Activated CD4-positive, alpha-beta T cell treated with anti-CD3 and anti-CD28 coated beads, Interleukin-2, Interleukin-6, amounts not matched to agents 100 ng/mL and 50 ng/mL, durations not matched to agents 16 hours and 8 hours (primary cell): Measurements from ENCODE around the gene SLC39A13.
A peak's percentile ranks its signal among the peaks of the same experiment; 100 is the strongest.

Source experiments
- DNase-seq: peaks from one replicate; pipeline ENCODE4 v3.0.0-alpha.2; 2020

The SLC39A13 gene

DNA sequence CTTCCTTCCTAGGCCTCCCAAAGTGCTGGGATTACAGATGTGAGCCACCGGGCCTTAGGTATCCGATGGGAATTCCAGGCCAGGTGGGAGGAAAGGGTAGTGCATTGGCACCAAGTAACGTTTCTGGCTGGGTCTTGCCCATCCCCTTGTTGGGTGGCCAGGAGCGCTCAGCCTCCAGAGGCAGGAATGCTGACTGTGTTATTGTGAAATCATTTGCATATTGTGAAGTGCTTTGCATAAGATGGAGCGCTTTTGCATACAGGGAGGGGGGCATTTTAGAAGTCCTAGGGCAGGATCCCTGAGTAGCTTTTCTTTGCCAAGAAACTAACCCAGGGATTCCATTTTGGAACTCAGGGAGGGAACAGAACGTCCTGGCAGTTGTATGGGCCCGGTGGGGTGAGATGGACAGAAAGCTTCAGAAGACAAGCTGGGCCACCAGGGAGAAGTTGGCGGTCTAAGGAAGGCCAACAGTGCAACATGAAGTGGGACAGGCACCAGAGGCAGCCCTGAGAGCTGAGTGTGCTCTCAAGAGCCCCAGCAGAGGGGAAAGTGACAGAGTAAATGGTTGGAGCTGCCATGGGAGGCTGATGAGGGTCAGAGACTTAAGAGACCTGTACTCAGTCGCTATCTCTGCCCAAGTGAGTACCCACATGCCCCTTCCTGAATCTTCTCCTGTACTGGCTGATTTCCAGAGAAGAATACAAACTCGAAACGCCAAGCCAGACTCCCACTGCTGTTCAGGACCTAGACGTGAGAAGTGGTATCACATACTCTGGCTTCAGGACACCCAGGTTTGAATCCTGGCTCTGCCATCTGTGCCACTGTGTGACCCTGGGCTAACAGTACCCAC lies 1.3 kb upstream of the SLC39A13 start:
- no peak for DNase-seq

DNA sequence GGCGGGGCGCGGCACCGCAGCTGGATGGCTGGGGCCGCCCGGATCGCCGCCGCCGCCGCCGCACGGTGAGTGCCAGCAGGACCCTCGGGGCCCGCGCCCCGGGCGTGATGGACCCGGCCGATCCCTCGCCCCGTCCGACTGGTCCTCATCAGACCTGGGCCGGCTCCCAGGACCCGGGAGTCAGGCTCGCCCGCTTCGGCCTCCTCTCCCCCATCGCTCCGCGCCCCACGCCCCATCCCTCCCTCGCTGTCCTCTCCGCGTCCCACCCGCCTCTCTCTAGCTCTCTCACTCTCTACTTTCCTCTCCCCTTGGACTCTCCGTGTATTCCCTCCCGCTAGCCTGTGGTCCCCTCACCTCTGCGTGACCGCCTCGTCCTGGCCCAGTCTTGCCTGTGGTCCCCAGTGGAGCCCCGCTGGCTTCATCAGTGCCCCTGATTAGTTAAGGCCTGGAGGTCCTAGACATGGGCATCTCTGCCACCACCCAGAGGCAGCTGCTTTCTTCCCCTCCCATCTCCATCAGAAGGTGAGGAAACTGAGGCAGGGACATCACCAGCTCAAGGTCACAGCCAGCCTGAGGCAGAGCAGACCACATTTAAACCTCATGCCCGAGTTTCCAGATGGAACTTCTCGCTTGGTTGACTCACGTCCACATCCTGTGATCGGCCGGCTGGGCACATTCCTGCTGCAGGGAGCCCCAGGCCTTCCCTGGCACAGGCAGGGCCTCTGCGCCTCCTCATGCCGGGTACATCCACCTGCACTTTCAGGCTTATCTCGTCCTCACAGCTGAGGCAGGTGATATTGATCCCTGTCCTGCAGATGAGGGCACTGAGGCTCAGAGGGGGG lies 429 bp downstream of the SLC39A13 start:
- no peak for DNase-seq

DNA sequence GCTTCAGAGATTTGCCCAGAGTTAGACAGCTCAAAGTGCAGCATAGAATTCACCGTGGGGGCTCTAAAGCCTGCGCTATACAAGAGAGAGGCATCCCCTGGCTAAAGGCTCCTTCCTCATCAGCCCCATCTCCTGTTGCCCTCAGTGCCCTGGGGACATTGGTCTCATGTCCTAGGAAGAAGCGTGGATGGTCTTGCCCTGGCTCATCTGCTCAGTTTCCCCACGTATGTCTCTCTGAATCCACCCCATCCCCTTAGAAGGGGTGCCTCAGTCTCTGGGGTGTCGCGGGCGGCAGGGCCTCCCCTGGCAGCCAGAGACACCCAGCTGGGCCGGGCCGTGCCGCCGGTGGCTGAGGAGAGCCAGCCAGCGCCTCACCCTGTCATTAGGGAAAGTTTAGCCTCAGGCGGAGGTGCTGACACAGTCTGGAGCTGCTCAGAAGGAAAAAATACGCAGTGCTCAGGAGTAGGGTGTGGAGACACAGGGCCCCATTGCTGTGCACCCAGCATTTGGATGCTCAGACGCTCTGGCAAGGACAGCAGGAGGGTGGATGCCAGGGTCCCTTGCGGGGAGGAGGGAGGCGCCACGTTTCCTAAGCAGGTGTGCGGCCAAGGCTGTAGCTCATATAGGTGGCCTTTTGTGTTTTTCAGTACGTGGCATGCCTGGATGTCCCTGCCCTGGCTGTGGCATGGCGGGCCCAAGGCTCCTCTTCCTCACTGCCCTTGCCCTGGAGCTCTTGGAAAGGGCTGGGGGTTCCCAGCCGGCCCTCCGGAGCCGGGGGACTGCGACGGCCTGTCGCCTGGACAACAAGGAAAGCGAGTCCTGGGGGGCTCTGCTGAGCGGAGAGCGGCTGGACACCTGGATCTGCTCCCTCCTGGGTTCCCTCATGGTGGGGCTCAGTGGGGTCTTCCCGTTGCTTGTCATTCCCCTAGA lies 1.3 kb downstream of the SLC39A13 start:
- DNase-seq = no peak

DNA sequence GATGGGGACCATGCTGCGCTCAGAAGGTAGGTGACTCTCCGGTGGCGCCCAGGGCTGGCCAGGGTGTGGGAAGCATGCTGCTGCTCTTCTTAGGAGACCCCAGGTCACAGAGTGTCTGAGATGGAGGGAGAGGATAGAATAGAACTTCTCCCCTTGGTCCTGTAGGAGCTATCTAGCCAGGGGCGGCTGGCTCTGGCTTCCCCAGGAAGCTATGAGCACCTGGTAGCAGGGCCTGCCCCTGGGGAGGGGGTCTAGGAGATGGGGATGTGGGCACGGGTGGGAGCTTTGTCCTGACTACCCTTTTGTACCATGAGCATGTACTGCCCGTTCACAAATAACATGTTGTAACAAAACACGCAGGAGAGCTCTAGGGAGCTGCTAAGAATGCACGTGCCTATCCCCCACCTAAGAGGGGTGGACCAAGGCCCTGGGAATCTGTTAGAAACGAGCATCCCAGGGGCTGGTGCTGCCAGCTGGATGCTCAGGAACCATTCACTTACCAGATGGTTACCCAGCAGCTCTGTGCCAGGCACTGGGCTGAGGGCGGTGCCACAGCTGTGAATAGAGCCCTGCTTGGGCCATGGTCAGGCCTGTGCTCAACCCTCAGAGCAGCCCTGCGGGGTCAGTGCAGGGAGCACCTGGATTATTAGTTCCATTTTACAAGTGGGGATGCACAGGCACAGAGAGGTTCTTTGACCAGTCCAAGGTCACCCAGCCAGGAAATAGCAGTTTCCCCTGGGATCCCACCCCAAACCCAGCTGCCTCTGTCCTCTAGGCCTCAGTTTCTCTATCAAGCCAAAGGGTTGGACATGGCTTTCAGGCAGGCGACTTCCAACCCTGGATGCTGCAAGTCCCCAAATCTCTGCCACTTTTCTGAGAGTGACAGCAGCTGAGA lies 2.2 kb downstream of the SLC39A13 start:
- no peak for DNase-seq

DNA sequence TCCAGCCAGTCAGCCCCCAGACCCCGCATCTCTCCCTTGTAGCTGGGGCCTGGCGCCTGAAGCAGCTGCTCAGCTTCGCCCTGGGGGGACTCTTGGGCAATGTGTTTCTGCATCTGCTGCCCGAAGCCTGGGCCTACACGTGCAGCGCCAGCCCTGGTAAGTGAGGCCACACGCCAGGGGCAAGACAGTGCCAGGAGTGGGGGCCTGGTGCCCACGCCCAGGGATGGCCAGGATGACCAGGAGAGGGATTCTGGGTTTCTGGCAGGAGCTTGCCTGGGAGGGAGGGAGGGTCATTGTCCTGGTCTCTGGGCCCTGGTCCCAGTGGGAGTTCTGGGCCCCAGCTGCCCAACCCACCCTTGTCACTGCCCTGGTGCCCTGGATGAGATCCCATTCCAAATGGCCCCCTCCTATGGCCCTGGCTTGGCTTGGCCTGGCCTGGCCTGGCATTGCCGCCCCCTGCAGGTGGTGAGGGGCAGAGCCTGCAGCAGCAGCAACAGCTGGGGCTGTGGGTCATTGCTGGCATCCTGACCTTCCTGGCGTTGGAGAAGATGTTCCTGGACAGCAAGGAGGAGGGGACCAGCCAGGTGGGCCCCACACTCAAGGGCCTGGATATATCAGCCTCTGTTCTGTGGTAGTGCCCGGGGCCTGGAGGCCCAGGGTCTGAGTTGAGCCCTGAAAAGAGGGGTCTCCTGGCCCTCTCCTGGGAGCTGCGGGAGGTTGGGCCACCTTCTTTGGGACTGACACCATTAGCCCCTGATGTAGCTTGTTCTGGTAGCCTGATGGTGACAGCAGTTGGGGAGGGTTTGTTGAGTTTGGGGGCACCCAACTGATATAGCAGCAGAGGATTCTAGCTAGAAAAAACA lies 3.7 kb downstream of the SLC39A13 start:
- DNase-seq = peak; percentile 72

DNA sequence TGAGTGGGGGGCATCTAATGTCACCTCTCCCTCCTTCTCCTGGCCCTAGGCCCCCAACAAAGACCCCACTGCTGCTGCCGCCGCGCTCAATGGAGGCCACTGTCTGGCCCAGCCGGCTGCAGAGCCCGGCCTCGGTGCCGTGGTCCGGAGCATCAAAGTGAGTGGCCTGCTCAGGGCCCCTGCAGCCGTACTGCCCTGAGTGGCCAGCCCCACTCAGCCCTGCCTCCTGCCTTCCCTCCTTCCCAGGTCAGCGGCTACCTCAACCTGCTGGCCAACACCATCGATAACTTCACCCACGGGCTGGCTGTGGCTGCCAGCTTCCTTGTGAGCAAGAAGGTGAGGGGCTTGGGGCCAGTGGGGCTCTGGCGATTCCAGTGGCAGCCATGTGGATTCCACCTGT lies 5.0 kb downstream of the SLC39A13 start:
- DNase-seq = no peak

DNA sequence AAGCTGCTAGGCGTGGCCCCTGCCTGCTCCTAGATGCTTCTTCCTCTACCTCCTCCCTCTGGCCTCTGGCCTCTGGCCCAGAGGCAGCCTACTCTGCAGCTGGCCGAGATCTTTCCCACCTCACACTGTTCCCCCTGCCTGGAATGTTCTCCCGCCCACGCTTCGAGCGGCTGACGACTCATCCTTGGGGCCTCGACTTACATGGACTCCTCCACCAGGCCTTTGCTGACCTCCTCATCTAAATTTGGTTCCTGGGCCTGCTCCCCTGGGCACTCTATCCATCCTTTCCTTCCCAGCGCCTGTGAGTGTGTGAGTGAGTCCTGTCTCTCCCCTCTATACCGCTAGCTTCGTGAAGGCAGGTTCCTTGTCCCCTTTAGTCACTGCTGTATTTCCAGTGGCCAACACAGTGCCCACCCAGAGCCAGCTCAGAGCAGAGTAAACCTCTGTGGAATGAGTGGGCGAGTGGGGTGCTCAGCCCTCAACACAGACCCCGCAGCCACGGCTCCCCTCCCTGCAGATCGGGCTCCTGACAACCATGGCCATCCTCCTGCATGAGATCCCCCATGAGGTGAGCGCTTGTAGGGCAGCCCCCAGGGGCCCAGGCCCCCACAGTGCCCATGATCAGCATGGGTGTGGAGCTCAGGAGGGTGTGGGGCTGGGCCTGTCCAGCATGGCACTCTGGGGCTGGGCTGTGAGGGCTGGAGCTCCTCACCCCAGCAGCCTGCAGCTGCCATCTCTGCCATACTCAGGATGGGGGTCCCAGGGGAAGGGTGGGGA lies 5.7 kb downstream of the SLC39A13 start:
- no peak for DNase-seq

DNA sequence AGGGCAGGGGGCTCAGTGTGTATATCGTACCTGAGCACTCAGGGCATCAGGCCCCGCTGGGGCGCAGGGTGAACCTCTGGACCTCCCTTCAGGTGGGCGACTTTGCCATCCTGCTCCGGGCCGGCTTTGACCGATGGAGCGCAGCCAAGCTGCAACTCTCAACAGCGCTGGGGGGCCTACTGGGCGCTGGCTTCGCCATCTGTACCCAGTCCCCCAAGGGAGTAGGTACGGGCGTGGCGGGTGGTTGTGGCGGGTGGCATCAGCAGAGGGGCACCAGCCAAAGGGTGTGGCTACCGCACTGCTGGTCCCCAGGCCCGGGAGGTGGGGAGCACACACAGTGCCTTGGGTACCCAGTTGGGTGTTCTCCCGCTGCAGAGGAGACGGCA lies 6.3 kb downstream of the SLC39A13 start:
- no peak for DNase-seq

DNA sequence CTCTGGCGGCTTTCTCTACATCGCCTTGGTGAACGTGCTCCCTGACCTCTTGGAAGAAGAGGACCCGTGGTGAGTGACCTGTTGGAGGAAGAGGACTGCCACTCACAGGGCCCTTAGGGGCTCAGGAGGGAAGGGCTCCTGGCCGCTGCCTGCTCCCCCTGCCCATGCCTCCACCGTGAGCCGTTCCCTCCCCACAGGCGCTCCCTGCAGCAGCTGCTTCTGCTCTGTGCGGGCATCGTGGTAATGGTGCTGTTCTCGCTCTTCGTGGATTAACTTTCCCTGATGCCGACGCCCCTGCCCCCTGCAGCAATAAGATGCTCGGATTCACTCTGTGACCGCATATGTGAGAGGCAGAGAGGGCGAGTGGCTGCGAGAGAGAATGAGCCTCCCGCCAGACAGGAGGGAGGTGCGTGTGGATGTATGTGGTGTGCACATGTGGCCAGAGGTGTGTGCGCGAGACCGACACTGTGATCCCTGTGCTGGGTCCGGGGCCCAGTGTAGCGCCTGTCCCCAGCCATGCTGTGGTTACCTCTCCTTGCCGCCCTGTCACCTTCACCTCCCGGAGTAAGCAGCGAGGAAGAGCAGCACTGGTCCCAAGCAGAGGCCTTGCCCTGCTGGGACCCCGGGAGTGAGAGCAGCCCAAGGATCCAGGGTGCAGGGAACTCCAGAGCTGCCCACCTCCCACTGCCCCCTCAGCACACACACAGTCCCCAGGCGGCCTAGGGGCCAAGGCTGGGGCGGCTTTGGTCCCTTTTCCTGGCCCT lies 6.9 kb downstream of the SLC39A13 start:
- DNase-seq = no peak

DNA sequence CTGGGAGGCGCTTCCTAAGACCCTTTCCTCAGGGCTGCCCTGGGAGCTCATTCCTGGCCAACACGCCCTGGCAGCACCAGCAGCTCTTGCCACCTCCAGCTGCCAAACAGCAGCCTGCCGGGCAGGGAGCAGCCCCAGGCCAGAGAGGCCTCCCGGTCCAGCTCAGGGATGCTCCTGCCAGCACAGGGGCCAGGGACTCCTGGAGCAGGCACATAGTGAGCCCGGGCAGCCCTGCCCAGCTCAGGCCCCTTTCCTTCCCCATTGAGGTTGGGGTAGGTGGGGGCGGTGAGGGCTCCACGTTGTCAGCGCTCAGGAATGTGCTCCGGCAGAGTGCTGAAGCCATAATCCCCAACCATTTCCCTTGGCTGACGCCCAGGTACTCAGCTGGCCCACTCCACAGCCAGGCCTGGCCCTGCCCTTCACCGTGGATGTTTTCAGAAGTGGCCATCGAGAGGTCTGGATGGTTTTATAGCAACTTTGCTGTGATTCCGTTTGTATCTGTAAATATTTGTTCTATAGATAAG lies 7.6 kb downstream of the SLC39A13 start:
- no peak for DNase-seq

DNA sequence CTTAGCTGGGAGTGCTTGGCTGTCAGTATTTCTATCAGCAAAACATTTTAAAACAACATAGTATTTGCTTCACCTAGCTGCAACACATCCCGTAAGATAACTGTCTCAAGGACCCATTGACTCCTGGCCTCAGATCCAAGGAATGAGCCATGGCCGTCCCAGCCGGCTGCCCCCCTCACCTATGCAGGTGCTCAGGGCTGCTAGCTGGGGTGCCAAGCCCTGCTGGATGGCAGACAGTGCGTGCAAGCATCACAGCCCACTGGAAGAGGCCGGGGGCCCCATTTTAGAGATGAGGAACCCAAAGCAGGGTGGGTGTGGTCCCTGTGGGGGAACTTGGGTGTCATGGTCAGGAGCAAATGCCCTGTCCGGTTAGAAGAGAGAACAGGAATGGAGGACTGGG lies 9.3 kb downstream of the SLC39A13 start:
- no peak for DNase-seq

DNA sequence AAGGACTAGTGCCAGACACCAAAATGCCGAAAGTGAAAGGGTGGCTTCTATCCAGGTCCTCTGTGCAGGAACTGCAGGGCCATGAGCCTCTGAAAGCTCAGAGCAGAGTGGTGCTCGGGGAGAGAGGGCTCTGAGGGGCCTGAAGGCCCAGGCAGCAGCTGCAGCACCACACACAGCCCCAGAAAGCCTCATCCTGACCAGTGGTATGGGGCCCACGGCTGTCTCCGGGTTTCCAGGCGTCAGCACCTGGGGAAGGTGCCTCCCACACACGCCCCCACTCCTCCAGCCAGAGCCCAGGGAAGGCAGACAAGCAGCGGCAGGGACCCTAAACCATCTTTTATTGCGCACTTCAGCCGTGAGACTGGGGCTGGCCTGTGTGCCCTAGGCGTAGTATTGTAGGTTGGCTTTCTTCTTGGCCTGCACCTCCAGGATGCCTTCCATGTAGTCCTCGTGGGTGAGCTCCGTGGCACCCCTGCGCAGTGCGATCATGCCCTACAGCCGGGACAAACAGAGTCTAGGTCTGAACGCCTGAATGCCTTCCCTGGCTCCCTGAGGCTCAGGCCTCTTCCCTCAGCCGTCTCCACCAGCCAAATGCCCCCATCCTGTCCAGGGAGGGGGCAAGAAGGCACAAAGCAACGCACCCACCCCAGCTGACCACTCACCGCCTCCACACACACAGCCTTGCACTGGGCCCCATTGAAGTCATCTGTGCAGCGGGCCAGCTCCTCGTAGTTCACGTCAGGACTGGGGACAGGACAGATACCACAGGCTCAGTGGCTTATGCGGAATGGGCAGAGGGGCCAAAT lies 10.3 kb downstream of the SLC39A13 start:
- no peak for DNase-seq

DNA sequence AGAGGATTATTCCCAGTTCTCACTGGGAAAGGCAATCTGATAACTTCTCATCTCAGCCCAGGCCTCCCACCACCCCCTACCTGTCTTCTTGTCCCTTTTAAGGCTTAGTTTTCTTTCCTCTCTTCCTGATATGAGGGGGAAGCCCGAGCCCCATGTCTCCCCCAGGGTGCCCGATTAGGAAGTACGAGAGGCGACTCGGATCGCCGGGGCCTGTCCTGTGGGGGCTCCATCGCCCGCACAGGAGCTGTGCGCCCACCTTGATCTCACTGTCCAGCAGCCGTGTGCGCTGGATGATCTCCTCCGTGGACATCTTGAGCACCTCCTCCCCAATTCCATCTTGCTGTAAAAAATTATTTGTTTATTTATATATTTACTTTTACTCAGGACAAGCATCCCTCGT lies 17.2 kb downstream of the SLC39A13 start:
- no peak for DNase-seq

DNA sequence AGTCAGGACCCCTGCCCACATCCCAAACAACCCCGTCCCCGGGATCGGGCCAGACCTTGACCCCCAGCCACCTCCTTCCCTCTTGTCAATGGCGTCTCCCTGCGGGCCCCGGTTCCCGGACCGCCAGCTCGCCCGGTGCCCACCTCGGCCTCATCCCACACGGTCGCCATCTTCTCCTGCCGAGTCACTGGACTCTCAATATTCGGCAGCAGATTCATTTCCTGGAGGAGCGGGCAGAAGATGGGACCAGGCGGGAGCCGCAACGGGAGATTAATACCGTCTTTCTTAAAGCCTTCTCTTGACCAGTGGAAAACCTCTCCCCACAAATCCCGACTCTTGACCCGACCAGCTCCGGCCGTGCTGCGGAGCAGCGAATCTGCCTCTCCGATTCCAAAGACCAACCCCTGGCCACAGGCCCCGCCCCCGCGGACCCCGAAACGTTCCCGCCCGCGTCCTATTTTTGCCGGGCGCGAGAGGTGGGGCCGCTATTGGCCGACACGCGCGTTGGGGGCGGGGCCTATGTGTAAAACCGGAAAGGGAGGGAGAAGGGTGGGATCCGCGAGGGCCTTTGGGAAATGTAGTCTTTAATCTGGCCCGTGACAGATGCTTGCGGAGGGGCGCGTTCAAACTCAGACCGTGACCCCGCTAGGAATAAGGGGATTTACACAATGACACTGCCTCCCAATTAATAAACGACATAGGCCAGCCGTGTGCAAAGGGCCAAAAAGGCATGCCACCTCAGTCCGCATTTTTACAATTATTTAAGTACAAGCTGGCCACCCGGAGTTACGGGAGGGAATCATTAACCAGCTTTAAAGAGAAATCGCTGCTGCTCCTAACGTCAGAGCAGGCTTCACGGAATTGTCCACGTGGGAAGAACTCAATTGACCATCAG lies 17.9 kb downstream of the SLC39A13 start, which contains the start of gene PSMC3:
PSMC3 (minus strand) TSS at position 378 of the 895 bp plus-strand sequence; CDS start at position 218, 160 bp downstream.
- DNase-seq = peak; percentile 99

DNA sequence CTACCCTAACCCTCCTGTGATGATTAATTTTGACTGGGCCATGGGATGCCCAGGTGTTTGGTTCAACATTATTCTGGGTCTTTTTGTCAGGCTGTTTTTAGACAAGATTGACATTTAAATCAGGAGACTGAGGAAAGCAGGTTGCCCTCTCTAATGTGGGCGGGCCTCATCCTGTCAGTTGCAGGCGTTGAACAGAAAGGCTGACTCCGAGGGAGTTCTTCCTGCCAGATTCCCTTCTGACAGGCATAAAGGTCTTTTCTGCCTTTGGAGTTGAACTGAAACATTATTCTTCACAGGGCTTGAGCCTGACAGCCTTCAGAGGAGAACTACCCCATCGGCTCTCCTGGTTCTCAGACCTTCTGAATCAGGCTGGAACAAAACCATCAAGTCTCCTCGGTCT lies 22.1 kb downstream of the SLC39A13 start:
- no peak for DNase-seq

DNA sequence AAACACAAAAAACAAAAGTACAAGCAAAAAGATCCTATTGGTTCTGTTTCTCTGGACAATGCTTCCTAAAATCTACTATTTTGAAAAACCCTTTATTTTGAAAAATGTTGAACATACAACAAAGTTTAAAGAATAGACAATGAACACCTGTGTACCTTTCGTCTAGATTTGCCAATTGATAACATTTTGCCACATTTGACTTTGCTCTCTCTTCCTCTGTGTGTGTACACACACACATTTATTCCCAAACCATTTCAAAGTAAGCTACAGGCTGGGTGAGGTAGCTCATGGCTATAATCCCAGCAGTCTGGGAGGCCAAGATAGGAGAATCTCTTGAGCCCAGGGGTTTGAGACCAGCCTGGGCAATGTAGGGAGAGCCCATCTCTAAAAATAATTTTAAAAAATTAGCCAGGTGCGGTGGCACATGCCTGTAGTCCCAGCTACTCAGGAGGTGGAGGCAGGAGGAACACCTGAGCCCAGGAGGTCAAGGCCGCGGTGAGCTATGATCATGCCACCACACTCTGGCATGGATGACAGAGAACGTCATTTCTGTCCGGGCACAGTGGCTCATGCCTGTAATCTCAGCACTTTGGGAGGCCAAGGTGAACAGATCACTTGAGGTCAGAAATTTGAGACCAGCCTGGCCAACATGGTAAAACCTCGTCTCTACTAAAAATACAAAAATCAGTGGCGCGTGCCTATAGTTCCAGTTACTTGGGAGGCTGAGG lies 23.1 kb downstream of the SLC39A13 start:
- no peak for DNase-seq
